HG02759 (cell line): ENCODE data around the gene MED20.
"Not testable (repeated sequence)": the region's sequence is repeated elsewhere in the genome, so short reads cannot be mapped to it uniquely, and the experiment has no call there.

Experiments used
- ATAC-seq: cut with Tn5 transposase; IDR thresholded peaks from one replicate; pipeline ENCODE4 v1.9.1; 2021; ENCODE audit warnings: mild to moderate bottlenecking, moderate library complexity; ENCODE audit not compliant: unreplicated experiment

Gene MED20

GRCh38 chr6:41920921-41921711, at the start of gene MED20, which contains the start of gene BYSL:
Gene MED20, minus strand, starts transcription at chr6:41921139. Its CDS starts 121 bp downstream, at chr6:41921018.
Gene BYSL, plus strand, starts transcription at chr6:41921499. Its CDS starts 64 bp downstream, at chr6:41921563.
- ATAC-seq: peak; percentile 92

- ATAC-seq: no peak
Observed at GRCh38 chr6:41970436-41970846, 49.5 kb upstream of the MED20 start.

- ATAC-seq: no peak
Observed at GRCh38 chr6:41967312-41968287, 46.7 kb upstream of the MED20 start.

- ATAC-seq: no peak
Observed at GRCh38 chr6:41966961-41967311, 46.0 kb upstream of the MED20 start.

- no peak for ATAC-seq
Observed at GRCh38 chr6:41966214-41966920, 45.4 kb upstream of the MED20 start.

- no peak for ATAC-seq
Observed at GRCh38 chr6:41965429-41966213, 44.7 kb upstream of the MED20 start.

GRCh38 chr6:41964201-41964887, 43.4 kb upstream of the MED20 start:
- no peak for ATAC-seq

GRCh38 chr6:41963371-41963770, 42.4 kb upstream of the MED20 start:
- no peak for ATAC-seq

- ATAC-seq: no peak
Observed at GRCh38 chr6:41960028-41960427, 39.1 kb upstream of the MED20 start.

GRCh38 chr6:41958022-41958856, 37.3 kb upstream of the MED20 start:
- ATAC-seq: no peak

- ATAC-seq: no peak
Observed at GRCh38 chr6:41957117-41957516, 36.2 kb upstream of the MED20 start.

- ATAC-seq: no peak
Observed at GRCh38 chr6:41955412-41955811, 34.5 kb upstream of the MED20 start.

- no peak for ATAC-seq
Observed at GRCh38 chr6:41954668-41955067, 33.7 kb upstream of the MED20 start.

- no peak for ATAC-seq
Observed at GRCh38 chr6:41947581-41948220, 26.8 kb upstream of the MED20 start.

- no peak for ATAC-seq
Observed at GRCh38 chr6:41943456-41943855, 22.5 kb upstream of the MED20 start.

GRCh38 chr6:41942882-41943281, 21.9 kb upstream of the MED20 start:
- ATAC-seq: not testable (repeated sequence)

- no peak for ATAC-seq
Observed at GRCh38 chr6:41942067-41942851, 21.3 kb upstream of the MED20 start.
